ENCODE measurements around the gene RPTOR.

DNA sequence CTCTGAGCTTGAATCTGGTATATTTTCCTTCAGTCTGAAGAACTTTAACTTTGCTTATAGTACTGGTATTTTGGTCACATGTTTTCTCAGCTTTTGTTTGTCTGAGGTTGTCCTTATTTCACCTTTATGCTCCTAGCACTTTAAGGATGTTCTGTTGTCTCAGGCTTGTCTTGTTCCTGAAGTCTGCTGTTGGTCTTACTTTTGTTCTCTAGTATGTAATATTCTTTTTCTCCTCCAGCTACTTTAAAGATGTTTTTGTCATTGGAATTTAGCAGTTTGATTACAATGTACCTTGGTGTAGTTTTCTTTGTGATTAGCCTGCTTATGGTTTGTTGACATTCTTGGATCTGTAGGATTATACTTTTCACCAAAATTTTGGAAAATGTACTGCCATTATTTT, 23.6 kb downstream of the RPTOR start:
- TF ChIP-seq, protein P1, sequence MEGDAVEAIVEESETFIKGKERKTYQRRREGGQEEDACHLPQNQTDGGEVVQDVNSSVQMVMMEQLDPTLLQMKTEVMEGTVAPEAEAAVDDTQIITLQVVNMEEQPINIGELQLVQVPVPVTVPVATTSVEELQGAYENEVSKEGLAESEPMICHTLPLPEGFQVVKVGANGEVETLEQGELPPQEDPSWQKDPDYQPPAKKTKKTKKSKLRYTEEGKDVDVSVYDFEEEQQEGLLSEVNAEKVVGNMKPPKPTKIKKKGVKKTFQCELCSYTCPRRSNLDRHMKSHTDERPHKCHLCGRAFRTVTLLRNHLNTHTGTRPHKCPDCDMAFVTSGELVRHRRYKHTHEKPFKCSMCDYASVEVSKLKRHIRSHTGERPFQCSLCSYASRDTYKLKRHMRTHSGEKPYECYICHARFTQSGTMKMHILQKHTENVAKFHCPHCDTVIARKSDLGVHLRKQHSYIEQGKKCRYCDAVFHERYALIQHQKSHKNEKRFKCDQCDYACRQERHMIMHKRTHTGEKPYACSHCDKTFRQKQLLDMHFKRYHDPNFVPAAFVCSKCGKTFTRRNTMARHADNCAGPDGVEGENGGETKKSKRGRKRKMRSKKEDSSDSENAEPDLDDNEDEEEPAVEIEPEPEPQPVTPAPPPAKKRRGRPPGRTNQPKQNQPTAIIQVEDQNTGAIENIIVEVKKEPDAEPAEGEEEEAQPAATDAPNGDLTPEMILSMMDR (conservative IDR thresholded peaks at IDR 0.05; ENCODE audit: low read depth, low read length): no peak
- no peak for TF ChIP-seq EZH2 (IDR thresholded peaks at IDR 0.05; ENCODE audit: low read length, unreplicated experiment)
